Measurements from ENCODE around the gene ETV7.
A peak's percentile ranks its signal among the peaks of the same experiment; 100 is the strongest.

DNA sequence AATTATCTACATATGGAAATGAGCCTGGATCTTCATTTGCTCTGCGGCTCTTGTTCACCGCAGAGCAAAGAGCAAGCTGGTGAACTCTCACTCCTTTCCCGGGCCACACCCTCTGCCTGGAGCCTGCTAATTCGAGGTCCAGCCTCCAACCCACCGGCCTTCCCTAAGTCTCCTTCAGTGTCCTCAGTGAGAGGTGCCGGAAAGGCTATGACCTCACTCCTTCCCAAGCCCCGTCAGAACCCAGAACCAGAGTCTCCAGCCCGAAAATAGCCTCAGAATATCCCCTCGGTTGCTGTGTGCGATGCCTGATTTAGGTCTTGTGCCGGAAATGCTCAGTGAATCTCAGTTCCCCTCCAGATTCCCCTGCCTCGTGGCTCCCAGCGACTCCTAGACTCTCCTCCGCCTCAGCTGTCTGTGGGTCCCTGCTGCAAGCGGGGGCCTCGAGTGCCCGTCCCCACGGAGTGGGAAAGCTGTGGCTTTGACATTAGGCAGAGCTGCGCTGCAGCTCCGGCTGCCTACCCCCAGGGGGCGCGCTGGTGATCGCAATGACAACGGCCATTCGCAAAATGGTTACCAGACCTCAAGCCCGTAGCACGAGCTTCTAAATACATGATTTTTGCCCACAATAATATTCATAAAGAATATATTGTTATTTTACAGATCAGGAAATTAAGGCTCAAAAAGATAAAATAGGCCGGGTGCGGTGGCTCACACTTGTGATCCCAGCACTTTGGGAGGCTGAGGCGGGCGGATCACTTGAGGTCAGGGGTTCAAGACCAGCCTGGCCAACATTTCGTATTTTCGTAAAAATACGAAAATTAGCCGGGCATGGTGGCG lies 46.6 kb downstream of the ETV7 start:
- no peak for TF ChIP-seq EZH2phosphoT487 (IDR thresholded peaks at IDR 0.05; ENCODE audit: borderline replicate concordance)
- TF ChIP-seq, protein P1, sequence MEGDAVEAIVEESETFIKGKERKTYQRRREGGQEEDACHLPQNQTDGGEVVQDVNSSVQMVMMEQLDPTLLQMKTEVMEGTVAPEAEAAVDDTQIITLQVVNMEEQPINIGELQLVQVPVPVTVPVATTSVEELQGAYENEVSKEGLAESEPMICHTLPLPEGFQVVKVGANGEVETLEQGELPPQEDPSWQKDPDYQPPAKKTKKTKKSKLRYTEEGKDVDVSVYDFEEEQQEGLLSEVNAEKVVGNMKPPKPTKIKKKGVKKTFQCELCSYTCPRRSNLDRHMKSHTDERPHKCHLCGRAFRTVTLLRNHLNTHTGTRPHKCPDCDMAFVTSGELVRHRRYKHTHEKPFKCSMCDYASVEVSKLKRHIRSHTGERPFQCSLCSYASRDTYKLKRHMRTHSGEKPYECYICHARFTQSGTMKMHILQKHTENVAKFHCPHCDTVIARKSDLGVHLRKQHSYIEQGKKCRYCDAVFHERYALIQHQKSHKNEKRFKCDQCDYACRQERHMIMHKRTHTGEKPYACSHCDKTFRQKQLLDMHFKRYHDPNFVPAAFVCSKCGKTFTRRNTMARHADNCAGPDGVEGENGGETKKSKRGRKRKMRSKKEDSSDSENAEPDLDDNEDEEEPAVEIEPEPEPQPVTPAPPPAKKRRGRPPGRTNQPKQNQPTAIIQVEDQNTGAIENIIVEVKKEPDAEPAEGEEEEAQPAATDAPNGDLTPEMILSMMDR (conservative IDR thresholded peaks at IDR 0.05; ENCODE audit: low read length) = peak; percentile 90

All from Loucy (cell line).